Measurements from ENCODE around the gene WDR11. TPM values are rescaled to one million over a fixed set of nuclear protein-coding genes. Genes with fewer than 3 reads are reported as not detected.

Gene WDR11
- total and polyA plus RNA-seq, 2 donors from 2014 or later = 20.5 to 60.8 TPM

DNA sequence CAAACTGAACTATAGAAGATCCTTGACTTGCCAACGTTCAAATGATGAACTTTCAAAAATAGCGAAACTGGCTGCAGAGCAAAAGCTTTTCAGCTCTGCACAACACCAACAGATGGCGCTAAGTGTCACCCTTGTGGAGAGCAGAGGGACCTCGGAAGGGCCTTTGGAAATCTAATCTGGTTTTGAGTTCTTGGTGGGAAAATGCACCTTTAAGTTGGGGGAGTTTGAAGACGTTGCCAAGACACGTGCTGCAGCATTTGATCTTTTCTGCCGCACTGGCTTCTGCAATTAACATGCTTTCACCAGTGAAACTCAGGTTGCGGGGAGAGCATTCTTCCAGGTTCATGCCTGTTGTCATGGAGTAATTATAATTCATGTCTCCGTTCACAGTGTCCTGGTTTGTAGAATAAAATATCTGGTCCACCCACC is 26.3 kb upstream of the WDR11 start:
- Histone ChIP-seq H3K4me1 (ENCODE audit: control insufficient read depth in 2 of 3, insufficient read depth in 2 of 3, low read depth in 1 of 3, low read length in 3 of 3) (no peaks in the 10 kb centered on the region), H3K9me3 (ENCODE audit: control insufficient read depth in 2 of 3, insufficient read depth in 1 of 3, low read length in 3 of 3) (no peaks in the 10 kb centered on the region), H3K27ac (ENCODE audit: low read depth in 2 of 2, low read length in 2 of 2) (no peak overlapping the region), H3K4me3 (ENCODE audit: low read length in 3 of 3) (no peak overlapping the region), H3K36me3 (ENCODE audit: control insufficient read depth in 2 of 3, insufficient read depth in 3 of 3, low read length in 3 of 3) (no peaks in the 10 kb centered on the region), H3K27me3 (ENCODE audit: control insufficient read depth, insufficient read depth, low read length) (no peaks in the 10 kb centered on the region), H3K9ac (ENCODE audit: low read length in 3 of 3) (no peak overlapping the region)
- TF ChIP-seq, protein P1, sequence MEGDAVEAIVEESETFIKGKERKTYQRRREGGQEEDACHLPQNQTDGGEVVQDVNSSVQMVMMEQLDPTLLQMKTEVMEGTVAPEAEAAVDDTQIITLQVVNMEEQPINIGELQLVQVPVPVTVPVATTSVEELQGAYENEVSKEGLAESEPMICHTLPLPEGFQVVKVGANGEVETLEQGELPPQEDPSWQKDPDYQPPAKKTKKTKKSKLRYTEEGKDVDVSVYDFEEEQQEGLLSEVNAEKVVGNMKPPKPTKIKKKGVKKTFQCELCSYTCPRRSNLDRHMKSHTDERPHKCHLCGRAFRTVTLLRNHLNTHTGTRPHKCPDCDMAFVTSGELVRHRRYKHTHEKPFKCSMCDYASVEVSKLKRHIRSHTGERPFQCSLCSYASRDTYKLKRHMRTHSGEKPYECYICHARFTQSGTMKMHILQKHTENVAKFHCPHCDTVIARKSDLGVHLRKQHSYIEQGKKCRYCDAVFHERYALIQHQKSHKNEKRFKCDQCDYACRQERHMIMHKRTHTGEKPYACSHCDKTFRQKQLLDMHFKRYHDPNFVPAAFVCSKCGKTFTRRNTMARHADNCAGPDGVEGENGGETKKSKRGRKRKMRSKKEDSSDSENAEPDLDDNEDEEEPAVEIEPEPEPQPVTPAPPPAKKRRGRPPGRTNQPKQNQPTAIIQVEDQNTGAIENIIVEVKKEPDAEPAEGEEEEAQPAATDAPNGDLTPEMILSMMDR (IDR thresholded peaks at IDR 0.05; ENCODE audit: borderline replicate concordance, extremely low read depth, insufficient read depth) = peak; percentile 35
- DNase-seq (peak in 2 of 5 donors; percentile 43 to 55), FAIRE-seq (no peak)
- intact Hi-C loops (cut with DNase I) = no loop called here

DNA sequence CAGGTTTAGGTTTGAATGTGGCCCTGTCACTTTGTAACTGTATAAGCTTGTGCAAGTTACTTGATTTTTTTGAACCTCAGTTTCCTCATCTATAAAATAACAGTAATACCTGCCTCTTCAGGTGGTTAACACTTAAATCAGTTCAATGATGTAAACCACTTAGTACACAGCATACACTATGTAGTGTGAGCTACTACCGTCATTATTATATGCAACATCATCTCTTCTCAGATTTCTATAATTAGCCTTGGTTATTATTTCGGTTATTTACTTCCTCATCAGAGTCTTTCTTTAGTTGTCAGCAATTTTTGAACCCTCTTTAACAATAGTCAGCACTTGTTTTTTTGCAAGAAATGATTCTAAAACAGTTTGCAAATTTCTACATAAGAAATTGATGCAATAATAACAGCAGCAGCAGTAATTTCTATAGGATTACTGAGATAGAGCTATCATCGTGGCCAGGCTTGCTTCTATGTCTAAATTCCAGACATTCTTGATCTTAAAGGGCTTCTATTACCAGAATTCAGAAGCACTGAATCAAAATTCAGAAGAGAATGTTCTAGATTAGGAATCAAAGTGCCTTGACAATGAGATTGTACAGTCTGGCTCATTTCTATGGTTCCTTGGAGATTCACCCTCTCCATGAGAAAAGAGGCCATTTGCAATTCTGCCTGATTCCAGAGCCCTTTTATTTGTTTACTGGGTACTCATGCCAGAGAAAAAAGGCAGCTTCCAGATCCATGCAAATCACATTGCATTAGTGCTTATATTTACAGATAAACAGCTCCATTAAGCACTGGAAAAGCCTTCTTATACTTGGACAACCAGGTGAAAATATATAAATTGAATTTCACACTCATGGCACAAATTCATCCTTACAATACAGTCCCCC is 25.0 kb upstream of the WDR11 start:
- FAIRE-seq (no peak), DNase-seq (no peak)
- Histone ChIP-seq H3K36me3 (ENCODE audit: control insufficient read depth in 2 of 3, insufficient read depth in 3 of 3, low read length in 3 of 3) (no peaks in the 10 kb centered on the region), H3K4me1 (ENCODE audit: control insufficient read depth in 2 of 3, insufficient read depth in 2 of 3, low read depth in 1 of 3, low read length in 3 of 3) (no peaks in the 10 kb centered on the region), H3K27ac (ENCODE audit: low read depth in 2 of 2, low read length in 2 of 2) (no peak overlapping the region), H3K4me3 (ENCODE audit: low read length in 3 of 3) (no peak overlapping the region), H3K9me3 (ENCODE audit: control insufficient read depth in 2 of 3, insufficient read depth in 1 of 3, low read length in 3 of 3) (no peaks in the 10 kb centered on the region), H3K9ac (ENCODE audit: low read length in 3 of 3) (no peak overlapping the region), H3K27me3 (ENCODE audit: control insufficient read depth, insufficient read depth, low read length) (no peaks in the 10 kb centered on the region)
- intact Hi-C loops (cut with DNase I) = no loop called here
- TF ChIP-seq, protein P1 (IDR thresholded peaks at IDR 0.05; ENCODE audit: borderline replicate concordance, extremely low read depth, insufficient read depth) = no peak

DNA sequence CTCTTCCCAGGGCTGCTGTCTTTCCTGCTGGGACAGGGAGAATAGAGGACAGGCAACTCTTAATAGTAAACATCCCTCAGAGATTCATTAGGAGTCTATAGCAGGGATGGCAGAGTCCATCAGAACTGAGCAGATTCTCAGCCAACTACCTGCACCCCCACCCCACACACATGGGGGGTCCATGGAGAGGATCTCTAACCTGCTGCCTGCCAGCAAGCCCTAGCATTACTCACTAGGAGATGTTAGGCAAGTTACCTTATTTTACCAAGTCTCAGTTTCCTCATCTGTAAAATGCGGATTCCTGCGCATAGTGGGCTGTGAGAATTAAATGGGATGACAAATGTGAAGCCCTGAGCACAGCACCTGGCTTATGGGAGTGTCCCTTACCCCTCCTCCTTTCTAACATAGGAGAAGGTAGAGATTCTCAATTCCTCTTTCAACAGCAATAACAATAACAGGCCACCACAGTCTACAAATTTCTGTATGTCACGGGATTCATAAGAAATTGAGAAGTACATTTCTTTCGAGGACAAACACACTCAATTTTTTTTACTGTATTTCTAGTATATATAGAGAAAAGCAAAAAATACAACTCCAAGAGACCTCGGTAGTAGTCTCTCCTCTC is 23.8 kb upstream of the WDR11 start:
- H3K4me1 ChIP-seq (ENCODE audit: control insufficient read depth in 2 of 3, insufficient read depth in 2 of 3, low read depth in 1 of 3, low read length in 3 of 3) = no peaks in the 10 kb centered on the region
- TF ChIP-seq, protein P1 (IDR thresholded peaks at IDR 0.05; ENCODE audit: borderline replicate concordance, extremely low read depth, insufficient read depth) = no peak
- no peak overlapping the region for H3K4me3 ChIP-seq (ENCODE audit: low read length in 3 of 3)
- FAIRE-seq (no peak), DNase-seq (no peak)
- no peaks in the 10 kb centered on the region for H3K9me3 ChIP-seq (ENCODE audit: control insufficient read depth in 2 of 3, insufficient read depth in 1 of 3, low read length in 3 of 3)
- intact Hi-C loops (cut with DNase I) = no loop called here
- H3K9ac ChIP-seq (ENCODE audit: low read length in 3 of 3) = no peak overlapping the region
- no peak overlapping the region for H3K27ac ChIP-seq (ENCODE audit: low read depth in 2 of 2, low read length in 2 of 2)
- H3K27me3 ChIP-seq (ENCODE audit: control insufficient read depth, insufficient read depth, low read length) = no peaks in the 10 kb centered on the region
- no peaks in the 10 kb centered on the region for H3K36me3 ChIP-seq (ENCODE audit: control insufficient read depth in 2 of 3, insufficient read depth in 3 of 3, low read length in 3 of 3)

Data from kidney (tissue), 14 donors.